HL-60 (cell line): ENCODE results near the gene TENM3.

Source experiments
- GABPA ChIP-seq: IDR thresholded peaks from 2 replicates; pipeline ENCODE4 v1.6.1; 2012; ENCODE audit warnings: low read depth
- POLR2AphosphoS5 ChIP-seq: IDR thresholded peaks from 2 replicates; pipeline ENCODE4 v1.6.1; 2012; ENCODE audit warnings: low read depth
- SPI1 ChIP-seq: IDR thresholded peaks from 2 replicates; pipeline ENCODE4 v1.6.1; 2012; ENCODE audit warnings: low read depth, mild to moderate bottlenecking, borderline replicate concordance
- TF ChIP-seq, protein P1 (sequence below): IDR thresholded peaks from one replicate; pipeline ENCODE4 v1.5.1; 2011; ENCODE audit warnings: low read length, control low read depth, inconsistent platforms; ENCODE audit not compliant: insufficient read depth
- TF ChIP-seq, protein P2 (sequence below): IDR thresholded peaks from 2 replicates; pipeline ENCODE4 v1.6.1; 2012; ENCODE audit warnings: low read depth; ENCODE audit not compliant: insufficient replicate concordance

DNA sequence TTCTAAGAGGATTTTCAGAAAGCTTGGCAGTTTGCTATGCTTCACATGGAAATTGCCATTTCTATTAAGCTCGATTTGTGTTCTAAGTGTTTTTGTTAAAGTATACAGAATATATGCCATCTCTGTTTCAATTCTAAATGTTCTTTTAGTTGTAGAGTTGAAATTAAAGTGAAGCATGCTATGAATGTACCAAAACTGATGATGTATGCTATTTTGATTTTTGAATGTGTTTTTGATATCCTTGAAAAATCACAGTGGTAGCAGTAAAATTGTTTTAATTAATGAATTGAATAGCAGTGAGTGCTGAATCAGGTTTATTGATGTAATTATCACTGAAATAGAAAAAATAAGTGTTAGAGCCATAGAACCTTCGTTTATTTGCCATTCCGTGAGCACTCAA lies 110.9 kb downstream of the TENM3 start:
- TF ChIP-seq, protein P1, sequence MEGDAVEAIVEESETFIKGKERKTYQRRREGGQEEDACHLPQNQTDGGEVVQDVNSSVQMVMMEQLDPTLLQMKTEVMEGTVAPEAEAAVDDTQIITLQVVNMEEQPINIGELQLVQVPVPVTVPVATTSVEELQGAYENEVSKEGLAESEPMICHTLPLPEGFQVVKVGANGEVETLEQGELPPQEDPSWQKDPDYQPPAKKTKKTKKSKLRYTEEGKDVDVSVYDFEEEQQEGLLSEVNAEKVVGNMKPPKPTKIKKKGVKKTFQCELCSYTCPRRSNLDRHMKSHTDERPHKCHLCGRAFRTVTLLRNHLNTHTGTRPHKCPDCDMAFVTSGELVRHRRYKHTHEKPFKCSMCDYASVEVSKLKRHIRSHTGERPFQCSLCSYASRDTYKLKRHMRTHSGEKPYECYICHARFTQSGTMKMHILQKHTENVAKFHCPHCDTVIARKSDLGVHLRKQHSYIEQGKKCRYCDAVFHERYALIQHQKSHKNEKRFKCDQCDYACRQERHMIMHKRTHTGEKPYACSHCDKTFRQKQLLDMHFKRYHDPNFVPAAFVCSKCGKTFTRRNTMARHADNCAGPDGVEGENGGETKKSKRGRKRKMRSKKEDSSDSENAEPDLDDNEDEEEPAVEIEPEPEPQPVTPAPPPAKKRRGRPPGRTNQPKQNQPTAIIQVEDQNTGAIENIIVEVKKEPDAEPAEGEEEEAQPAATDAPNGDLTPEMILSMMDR: no peak
- TF ChIP-seq POLR2AphosphoS5 (no peak), SPI1 (no peak), GABPA (no peak)
- TF ChIP-seq, protein P2, sequence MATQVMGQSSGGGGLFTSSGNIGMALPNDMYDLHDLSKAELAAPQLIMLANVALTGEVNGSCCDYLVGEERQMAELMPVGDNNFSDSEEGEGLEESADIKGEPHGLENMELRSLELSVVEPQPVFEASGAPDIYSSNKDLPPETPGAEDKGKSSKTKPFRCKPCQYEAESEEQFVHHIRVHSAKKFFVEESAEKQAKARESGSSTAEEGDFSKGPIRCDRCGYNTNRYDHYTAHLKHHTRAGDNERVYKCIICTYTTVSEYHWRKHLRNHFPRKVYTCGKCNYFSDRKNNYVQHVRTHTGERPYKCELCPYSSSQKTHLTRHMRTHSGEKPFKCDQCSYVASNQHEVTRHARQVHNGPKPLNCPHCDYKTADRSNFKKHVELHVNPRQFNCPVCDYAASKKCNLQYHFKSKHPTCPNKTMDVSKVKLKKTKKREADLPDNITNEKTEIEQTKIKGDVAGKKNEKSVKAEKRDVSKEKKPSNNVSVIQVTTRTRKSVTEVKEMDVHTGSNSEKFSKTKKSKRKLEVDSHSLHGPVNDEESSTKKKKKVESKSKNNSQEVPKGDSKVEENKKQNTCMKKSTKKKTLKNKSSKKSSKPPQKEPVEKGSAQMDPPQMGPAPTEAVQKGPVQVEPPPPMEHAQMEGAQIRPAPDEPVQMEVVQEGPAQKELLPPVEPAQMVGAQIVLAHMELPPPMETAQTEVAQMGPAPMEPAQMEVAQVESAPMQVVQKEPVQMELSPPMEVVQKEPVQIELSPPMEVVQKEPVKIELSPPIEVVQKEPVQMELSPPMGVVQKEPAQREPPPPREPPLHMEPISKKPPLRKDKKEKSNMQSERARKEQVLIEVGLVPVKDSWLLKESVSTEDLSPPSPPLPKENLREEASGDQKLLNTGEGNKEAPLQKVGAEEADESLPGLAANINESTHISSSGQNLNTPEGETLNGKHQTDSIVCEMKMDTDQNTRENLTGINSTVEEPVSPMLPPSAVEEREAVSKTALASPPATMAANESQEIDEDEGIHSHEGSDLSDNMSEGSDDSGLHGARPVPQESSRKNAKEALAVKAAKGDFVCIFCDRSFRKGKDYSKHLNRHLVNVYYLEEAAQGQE: no peak
